CD4-positive, alpha-beta T cell treated with Interferon gamma for 1 hour (primary cell): Measurements from ENCODE around the gene FRMPD3.
"Not testable (repeated sequence)": the region's sequence is repeated elsewhere in the genome, so short reads cannot be mapped to it uniquely, and the experiment has no call there.

Source experiments
- DNase-seq: peaks from one replicate; pipeline ENCODE4 v3.0.0-alpha.2; 2020

Gene FRMPD3

GRCh38 chrX:107448998-107449835 lies at the start of gene FRMPD3:
Gene FRMPD3, plus strand, starts transcription at chrX:107449652. Its CDS starts 76,937 bp downstream, at chrX:107526589.
- no peak for DNase-seq

GRCh38 chrX:107420571-107420970 lies 28.9 kb upstream of the FRMPD3 start:
- no peak for DNase-seq

- DNase-seq = no peak
Observed at GRCh38 chrX:107421337-107421861, 28.1 kb upstream of the FRMPD3 start.

- DNase-seq = no peak
Observed at GRCh38 chrX:107429090-107429489, 20.4 kb upstream of the FRMPD3 start.

GRCh38 chrX:107440187-107440586 lies 9.3 kb upstream of the FRMPD3 start:
- no peak for DNase-seq

- no peak for DNase-seq
Observed at GRCh38 chrX:107440692-107441091, 8.8 kb upstream of the FRMPD3 start.

DNA sequence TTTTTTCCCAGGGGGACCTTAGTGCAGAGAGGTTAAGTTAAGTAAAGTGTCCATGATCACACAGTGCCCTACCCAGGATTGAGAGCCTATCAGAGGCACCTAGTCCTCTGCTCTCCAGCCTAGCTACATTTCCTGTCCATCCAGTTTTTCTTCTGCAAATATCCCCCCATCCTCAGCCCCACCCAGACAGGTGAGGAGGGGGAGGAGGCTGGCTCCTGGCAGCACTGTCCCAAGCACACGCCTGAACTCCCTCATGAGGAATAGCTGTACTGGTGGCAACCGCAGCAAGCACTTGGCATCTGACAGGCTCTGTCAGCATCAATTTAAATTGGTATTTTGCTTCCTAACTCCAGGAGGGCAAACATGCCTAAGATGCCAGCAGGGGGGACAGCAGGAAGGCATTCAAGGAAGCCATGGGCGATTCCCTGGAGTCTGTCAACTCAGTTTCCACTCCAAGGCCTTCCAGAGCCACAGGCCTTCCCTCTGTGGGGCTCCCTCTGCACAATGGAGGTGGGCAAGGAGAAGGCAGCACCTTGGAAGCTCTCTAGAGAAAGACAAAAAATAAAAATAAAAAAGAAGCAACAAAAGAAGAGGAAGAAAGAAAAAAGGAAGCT lies 6.4 kb upstream of the FRMPD3 start:
- DNase-seq = no peak

- DNase-seq = no peak
Observed at GRCh38 chrX:107445146-107445545, 4.3 kb upstream of the FRMPD3 start.

DNA sequence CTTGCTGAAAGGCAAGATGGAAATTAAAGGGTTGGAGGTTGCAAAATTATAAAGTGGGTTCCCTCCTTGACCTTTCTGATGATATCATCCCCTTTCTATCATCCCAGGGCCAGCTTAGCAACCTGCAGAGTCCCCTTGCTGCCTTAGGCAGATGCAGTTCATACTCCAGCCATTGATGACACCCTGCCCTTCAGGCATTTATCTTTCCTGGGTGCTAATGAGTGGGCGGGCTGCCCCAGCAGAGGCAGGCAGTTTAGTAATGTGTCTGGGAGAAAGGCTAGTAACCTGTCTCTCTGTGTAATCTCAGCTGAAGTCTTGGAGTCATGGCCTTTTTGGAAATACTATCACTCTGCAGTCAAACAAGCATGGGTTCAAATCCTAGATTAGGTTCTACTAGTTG lies 3.8 kb upstream of the FRMPD3 start:
- no peak for DNase-seq

DNA sequence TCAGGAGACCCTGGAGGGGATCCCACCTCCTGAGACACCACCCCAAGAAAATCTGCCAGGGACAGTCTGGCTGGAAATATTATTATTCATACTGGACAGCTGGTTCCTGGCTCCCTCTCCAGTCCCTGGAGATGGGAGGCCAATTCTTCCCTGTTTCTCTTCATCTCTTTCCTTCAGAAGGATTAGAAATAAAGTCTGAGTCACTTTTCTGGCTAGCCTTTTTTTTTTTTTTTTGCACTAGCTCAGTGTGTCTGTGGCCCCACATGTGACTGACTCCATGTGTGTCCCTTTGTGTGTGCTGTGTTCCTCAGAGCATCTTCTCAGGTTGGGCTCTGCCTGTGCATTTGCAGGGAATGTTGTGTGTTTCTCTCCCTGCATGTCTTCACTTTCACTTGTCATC lies 1.8 kb upstream of the FRMPD3 start:
- DNase-seq = no peak

DNA sequence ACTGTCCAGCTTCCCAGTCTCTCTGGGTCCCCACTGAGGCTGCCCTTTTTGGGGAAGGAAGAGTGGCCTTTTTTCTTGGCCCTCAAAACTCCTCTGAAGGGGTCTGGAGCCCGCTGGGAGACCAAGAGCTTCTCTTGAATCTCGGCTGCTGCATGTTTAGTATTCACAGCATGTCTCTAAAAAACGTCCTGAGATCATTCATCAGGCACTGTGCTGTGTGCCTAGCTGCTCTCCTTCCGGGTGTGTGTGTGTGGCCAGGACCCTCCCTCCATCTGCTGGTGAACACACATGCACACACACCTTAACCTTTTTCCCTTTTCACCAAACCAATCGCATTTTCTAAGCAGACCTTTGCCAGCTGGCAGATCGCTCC lies 841 bp upstream of the FRMPD3 start:
- no peak for DNase-seq

DNA sequence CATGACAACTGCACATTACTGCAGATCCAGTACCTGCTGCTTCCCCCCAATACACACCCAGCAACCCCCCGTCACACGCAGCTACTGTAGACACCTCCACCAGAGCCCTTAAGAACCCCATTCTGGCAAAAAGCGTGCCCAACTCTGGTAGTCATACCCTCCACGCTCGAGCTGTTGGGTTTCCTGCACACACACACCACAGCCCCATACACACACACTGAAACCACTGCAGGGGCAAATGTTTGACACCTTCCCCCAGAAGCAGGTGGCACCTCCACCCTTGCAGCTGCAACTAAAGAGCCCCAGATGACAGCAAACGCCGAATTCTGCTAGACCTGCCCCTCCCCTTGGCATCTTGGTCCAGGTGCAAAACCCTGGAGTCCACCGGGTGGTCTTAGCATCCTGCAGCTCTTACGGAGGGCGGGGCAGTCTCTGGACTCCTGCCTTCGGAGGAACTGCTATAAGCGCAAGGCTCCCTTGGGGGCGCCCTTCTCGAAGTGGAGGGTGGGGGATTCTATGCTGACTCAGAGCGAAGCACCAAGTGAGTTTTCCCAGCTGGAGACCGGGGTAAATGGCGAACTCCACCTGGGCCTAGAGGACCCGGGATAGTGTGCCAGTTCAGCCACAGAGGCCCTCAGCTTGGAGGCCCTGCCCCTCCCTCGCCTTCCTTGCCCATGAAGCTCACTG lies 1.5 kb downstream of the FRMPD3 start:
- peak; percentile 35 for DNase-seq

DNA sequence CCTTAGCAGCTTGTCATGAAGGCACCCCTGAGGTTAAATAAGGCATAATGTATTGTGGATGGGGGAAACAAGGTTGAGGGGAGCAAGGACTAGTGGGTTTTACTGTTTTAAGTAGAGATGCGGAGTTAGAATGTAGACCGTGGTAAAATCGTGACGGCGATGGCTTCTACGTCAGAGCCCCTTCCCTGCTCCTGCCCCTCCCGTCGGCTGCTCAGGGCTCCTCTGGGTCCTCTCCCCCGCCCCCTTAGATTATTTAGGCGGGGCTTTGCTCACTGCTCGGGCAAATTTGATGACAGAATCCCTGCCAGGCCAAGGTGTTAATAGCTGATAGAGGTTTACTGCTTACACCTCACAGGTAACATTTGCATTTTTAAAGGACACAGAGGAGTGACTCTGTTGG lies 2.3 kb downstream of the FRMPD3 start:
- peak; percentile 15 for DNase-seq

DNA sequence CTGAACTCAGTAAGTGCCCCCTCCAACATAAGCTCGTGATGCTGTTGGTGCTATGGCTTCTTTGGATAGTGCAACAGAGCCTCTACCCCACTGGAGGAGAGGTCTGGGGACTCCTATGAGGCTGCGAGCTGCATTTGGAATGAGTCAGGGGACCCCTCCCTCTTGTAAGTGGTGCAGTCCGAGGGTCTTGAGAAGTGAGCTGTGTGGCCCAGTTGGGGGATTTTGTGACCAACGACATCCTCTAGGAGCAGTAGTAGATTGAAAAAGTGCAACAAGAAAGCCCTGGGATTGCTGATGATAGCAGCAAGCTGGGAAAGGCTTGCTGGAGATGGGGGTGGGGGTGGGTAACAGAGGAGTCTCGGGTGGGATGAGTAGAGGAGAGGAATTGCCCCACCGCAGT lies 3.1 kb downstream of the FRMPD3 start:
- no peak for DNase-seq

DNA sequence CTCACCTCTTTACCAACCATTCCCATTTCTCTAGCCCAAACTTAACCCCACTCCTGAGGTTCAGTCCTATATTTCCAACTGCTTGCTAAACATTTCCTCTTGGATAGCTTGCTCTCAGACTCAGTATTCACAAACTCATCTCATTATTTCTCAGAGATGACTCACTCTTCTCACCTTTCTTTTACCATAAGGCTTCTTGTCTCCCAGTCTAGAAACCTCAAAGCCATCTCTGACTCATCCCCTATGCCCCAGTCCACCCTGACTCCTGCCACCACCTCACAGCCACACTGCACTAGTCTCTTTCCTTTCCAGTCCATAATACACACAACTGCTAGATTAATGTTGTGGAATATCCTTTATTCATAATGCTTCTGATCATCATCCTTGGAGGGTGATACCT lies 4.8 kb downstream of the FRMPD3 start:
- DNase-seq = peak; percentile 6

DNA sequence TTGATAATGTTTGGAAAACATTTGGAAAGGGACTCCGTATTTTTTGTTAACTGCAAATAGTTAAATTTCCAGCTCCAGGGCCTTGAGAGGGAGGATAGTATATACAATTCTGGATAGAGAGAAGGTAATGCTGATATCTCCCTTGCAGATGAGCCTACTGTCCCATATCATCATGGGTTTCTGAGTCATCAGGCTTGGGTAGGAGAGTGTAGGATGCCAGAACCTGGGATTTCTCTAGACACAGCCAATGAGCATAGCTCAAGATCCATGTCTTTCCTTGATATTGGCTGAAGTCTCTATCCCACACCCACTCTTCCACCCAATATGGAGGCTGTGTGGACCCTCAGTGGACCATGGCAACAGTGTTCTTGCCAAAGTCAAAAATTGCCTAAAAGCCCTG lies 7.8 kb downstream of the FRMPD3 start:
- DNase-seq = no peak

DNA sequence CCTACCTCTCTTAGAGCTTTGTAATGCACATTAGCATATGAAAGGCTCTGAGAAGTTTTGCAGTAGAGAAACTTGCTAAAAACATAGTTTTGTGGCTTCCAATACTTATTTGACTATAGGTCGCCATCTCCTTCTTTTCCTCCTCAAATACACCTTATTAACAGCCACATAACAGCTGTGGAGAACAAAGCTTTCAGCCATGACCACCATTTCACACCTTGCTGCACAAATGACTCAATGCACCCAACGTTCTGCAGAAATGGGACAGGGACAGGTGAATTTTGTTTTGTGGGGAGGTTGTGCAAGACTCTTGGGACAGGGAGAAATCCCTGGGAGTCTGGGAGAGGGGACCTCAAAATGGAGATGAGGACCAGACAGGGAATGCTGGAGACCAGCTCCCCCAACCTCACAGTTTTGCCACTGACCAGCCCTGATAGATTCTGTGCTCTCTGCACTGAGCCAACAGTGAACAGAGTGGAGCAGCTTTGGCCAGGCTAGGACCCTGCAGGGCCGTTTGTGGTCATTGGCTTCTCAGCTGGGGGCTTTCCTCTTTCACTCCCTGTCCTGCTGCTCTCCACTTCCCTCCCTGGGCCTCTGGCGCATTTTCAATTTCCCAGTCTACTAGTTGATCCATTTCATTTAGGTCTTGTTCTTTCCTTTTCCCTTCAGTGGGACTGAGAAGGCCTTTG lies 16.6 kb downstream of the FRMPD3 start:
- no peak for DNase-seq

DNA sequence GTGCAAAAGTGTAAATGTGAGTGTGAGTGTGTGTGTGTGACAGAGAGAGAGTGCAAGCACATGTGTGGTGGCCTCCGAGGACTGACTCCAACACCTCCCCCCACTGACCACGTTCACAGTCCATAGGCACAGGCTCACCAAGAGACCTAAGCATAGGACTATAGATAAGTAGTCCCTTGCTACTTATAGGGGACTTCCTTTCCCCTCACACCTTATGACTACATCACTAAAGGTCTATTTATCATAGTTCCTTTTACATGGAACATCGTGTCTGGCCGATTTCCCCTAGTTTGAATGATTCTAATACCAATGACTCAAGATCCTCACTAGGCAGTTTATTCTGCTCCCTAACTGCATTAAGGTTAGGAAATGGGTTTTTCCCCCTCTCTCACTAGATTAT lies 17.8 kb downstream of the FRMPD3 start:
- DNase-seq = no peak

- DNase-seq = no peak
Observed at GRCh38 chrX:107470198-107470597, 20.7 kb downstream of the FRMPD3 start.

DNA sequence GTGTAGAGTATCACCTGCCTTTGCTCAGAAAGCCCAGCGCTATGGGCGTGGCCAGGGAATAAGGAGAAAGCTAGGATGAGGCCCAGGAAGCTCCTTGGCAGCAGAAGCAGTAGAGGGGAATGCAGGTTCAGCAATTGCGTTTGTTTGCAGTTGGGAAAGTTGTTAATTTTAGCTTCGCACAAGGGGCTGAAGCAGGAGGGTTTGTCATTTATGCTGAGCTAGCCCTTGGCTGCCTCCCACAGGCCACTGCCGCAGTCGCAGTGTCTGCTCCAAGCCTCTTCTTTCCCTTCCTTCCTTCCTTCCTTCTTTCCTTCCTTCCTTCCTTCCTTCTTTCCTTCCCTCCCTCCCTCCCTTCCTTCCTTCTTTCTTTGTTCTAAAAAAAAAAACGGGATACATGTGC lies 21.5 kb downstream of the FRMPD3 start:
- no peak for DNase-seq

DNA sequence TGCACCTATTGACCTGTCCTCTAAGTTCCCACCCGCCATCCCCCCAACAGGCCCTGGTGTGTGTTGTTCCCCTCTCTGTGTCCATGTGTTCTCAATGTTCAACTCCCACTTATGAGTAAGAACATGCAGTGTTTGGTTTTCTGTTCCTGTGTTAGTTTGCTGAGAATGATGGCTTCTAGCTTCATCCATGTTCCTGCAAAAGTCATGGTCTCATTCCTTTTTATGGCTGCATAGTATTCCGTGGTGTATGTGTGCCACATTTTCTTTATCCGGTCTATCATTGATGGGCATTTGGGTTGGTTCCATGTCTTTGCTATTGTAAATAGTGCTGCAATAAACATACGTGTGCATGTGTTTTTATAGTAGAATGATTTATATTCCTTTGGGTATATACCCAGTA lies 22.0 kb downstream of the FRMPD3 start:
- DNase-seq = not testable (repeated sequence)

DNA sequence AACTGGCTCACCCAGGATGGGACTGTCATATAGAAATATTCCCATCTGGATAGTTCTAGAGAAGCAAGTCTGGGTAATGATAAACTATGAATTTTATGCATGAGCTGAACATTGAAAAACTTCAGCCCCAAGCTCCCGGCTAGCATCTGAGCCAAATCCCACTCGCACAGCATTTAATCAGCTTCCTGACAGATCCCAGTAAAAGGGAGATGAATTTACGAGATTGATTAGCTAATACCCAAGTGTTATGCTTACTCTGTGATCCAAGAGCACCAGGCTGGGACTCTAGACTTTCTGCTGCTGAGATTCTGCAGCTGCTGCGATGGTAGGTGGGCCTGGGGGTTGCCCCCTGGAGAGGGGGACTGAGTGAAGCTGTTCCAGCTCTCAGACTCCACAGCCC lies 28.0 kb downstream of the FRMPD3 start:
- DNase-seq = no peak

GRCh38 chrX:107480272-107480671 lies 30.8 kb downstream of the FRMPD3 start:
- no peak for DNase-seq
